ENCODE data around the gene CCDC144A.
"Not testable (repeated sequence)": the region's sequence is repeated elsewhere in the genome, so short reads cannot be mapped to it uniquely, and the experiment has no call there.

CCDC144A gene

DNA sequence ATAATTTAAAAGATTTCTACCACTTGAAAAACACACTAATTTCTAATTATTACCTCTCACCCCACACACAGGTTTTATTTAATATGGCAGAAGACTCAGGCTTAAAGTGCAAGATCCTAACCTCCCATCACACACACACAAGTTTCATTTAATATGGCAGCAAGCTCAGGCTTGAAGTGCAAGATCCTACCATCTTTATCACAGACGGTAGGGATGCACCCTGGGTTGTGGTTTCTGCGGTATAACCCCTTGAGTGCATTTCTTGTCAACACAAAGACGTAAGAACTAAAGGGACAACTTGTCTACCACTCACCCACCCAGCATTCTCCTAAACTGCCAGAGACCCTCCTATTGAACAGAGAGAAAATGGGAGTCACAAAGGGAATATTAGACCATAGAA is 68.1 kb downstream of the CCDC144A start:
- not testable (repeated sequence) for H3K27me3 ChIP-seq (ENCODE audit: control insufficient read depth, insufficient read depth, low read length); H3K9ac ChIP-seq (ENCODE audit: low read depth, low read length); H3K4me1 ChIP-seq (ENCODE audit: control insufficient read depth, insufficient read depth, low read length); H3K4me3 ChIP-seq (ENCODE audit: low read depth, low read length); H3K36me3 ChIP-seq (ENCODE audit: control insufficient read depth, insufficient read depth, low read length); H3K27ac ChIP-seq (ENCODE audit: low read depth, low read length); H3K9me3 ChIP-seq (ENCODE audit: control insufficient read depth, insufficient read depth, low read length)

DNA sequence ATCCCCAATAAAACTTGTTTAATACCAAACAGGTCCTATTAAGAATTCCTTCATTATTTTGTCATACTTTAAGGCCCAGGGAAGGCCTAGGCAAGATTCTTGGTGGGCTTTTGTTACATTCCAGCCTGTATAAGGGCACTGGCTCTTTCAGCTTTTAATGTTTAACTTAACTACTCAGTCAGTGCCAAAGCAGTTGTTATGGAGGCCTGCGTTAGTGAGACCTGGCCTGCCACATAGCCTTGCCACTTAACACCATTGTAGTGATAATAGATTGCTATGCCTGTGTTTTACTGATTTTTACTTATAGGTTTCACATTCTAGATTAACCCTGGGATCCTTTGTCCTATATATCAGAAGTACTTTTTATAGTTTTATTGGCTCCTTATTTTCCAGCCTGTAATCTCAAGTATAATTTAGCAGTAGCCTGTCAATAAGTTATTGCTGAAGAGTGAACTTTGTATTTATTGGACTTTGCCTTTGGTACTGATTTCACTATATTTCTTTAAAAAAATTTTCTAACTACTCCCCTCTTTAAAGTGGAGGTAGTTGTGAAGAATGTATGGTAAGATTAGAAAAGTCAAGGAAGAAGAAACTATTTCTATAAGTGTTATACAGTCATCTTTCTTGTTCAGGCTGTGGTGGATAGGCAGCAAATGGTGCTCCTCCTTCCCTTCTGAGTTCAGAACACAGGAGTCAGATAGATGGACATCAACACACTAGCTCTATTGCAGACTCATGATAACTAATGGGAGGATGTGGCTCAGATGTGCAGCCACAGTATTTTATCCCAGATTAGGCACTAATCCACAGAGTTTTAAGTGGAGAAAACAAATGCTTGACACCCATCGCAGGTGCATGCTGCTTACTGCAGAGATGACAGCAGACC is 78.5 kb downstream of the CCDC144A start:
- not testable (repeated sequence) for H3K4me3 ChIP-seq (ENCODE audit: low read depth, low read length); H3K36me3 ChIP-seq (ENCODE audit: control insufficient read depth, insufficient read depth, low read length); H3K9ac ChIP-seq (ENCODE audit: low read depth, low read length); H3K9me3 ChIP-seq (ENCODE audit: control insufficient read depth, insufficient read depth, low read length); H3K27ac ChIP-seq (ENCODE audit: low read depth, low read length); H3K4me1 ChIP-seq (ENCODE audit: control insufficient read depth, insufficient read depth, low read length); H3K27me3 ChIP-seq (ENCODE audit: control insufficient read depth, insufficient read depth, low read length)

DNA sequence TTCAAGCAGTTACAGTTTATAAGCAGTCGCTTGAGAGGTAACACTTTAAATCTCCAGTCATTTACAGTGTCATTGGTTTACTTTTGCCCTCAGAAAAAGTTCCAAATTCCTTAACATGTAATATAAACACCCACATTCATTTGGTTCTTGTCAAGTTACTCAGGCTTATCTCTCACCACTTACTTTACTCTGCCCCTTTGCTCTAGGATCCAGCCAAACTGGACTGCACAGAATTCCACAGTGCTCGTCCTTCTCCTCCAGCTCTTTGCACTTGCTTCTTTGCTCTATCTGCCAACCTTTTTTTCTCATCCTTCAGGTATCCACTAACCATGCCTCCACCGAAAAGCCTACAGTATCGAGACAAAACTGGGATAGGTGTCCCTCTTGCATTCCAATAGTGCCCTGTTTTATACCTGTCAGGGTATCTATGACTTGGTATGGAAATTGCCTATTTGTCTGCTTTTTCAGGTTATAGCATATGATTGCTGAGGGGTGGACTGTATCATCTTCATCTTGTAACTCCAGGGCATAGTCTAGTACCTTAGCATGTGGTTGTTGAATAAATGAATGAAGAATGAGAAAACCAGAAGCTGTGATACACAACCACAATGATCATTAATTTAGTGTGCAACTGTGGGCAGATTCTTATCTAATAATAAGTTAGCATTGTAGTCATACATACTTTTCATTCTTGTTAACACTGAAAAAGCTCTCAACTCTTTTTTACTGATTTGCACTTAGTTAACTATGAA is 82.5 kb downstream of the CCDC144A start:
- not testable (repeated sequence) for H3K4me3 ChIP-seq (ENCODE audit: low read depth, low read length); H3K9ac ChIP-seq (ENCODE audit: low read depth, low read length); H3K9me3 ChIP-seq (ENCODE audit: control insufficient read depth, insufficient read depth, low read length); H3K27me3 ChIP-seq (ENCODE audit: control insufficient read depth, insufficient read depth, low read length); H3K27ac ChIP-seq (ENCODE audit: low read depth, low read length); H3K36me3 ChIP-seq (ENCODE audit: control insufficient read depth, insufficient read depth, low read length); H3K4me1 ChIP-seq (ENCODE audit: control insufficient read depth, insufficient read depth, low read length)

DNA sequence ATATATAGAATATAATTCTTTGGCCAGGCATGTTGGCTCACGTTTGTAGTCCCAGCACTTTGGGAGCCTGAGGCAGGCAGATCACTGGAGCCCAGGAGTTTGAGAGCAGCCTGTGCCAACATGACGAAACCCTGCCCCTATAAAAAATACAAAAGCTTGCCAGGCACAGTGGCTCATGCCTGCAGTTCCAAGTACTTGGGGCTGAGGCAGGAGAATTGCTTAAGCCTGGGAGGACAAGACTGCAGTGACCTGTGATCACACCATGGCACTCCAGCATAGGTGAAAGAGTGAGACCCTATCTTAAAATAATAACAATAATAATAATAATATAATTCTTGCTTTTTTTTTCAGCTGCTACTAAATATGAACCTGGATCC is 83.1 kb downstream of the CCDC144A start:
- not testable (repeated sequence) for H3K9me3 ChIP-seq (ENCODE audit: control insufficient read depth, insufficient read depth, low read length); H3K27ac ChIP-seq (ENCODE audit: low read depth, low read length); H3K27me3 ChIP-seq (ENCODE audit: control insufficient read depth, insufficient read depth, low read length); H3K36me3 ChIP-seq (ENCODE audit: control insufficient read depth, insufficient read depth, low read length); H3K4me3 ChIP-seq (ENCODE audit: low read depth, low read length); H3K4me1 ChIP-seq (ENCODE audit: control insufficient read depth, insufficient read depth, low read length); H3K9ac ChIP-seq (ENCODE audit: low read depth, low read length)

DNA sequence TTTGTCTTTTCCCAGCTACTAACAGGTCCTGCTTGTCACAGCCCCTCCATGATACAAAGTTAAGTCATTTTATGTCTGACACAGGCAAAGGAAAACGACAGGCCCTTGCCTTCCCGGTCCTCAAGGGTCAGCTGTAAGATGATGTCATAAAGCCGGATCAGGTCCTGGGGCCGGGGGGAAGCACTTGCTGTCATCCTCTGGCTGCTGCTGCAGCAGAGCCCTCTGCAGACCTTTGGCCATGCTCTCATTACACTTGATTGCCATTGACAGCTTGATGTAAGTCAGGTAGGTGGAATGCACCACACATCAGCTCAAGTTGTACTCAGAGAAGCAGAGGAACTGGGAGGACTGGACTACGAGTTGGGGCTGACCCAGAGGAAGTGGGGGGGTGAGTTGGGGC is 97.8 kb downstream of the CCDC144A start:
- H3K9me3 ChIP-seq (ENCODE audit: control insufficient read depth, insufficient read depth, low read length); H3K4me3 ChIP-seq (ENCODE audit: low read depth, low read length); H3K27ac ChIP-seq (ENCODE audit: low read depth, low read length); H3K27me3 ChIP-seq (ENCODE audit: control insufficient read depth, insufficient read depth, low read length); H3K9ac ChIP-seq (ENCODE audit: low read depth, low read length); H3K36me3 ChIP-seq (ENCODE audit: control insufficient read depth, insufficient read depth, low read length); H3K4me1 ChIP-seq (ENCODE audit: control insufficient read depth, insufficient read depth, low read length): not testable (repeated sequence)

DNA sequence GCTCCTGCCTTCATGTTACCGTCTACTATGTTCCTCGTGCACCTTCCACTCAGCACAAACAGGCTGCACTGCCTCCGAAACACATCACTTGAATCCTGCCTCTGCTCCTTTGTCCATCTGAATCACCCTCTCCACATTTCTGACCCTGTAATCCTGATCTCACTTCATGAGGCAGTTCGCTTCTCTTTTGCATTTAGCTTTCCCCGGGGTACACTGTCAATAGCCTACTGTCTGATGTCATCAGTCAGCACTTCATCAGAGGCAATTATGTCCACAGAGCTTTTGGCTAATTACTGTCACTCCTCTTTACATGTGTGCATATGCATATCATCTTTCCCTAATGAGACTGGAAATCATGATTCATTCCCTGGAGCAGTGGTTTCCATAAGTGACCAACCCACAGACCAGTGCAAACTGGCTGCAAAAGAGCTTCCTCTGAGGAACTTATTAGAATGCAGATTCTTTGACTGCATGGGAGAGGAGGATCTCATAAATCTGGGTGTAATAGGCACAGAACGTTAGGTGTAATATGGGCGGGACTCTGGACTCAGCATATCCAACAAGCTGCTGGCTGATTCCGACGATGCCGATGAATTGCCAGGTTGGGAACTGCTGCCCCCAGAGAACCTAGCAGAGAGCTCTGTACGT is 99.0 kb downstream of the CCDC144A start:
- not testable (repeated sequence) for H3K27ac ChIP-seq (ENCODE audit: low read depth, low read length); H3K36me3 ChIP-seq (ENCODE audit: control insufficient read depth, insufficient read depth, low read length); H3K9ac ChIP-seq (ENCODE audit: low read depth, low read length); H3K27me3 ChIP-seq (ENCODE audit: control insufficient read depth, insufficient read depth, low read length); H3K4me3 ChIP-seq (ENCODE audit: low read depth, low read length); H3K4me1 ChIP-seq (ENCODE audit: control insufficient read depth, insufficient read depth, low read length); H3K9me3 ChIP-seq (ENCODE audit: control insufficient read depth, insufficient read depth, low read length)

DNA sequence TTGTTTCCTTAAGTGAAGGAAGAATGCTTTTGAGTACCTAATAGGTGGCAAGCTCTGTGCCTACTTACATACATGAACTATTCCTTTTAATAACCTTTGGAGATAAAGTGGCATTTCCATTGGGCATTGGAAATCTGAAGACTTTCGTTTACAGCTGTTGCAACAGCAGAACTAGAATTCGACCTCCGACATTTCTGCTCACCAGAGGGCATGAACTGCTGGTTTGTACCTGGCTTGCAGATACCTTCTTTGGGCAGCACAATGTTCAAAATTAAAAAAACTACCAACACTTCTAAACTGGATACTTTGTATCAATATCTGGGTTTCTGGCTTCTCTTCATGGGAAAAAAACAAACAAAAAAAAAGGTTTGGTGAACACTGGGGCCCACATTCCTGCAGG is 99.6 kb downstream of the CCDC144A start:
- H3K4me1 ChIP-seq (ENCODE audit: control insufficient read depth, insufficient read depth, low read length); H3K27me3 ChIP-seq (ENCODE audit: control insufficient read depth, insufficient read depth, low read length); H3K9me3 ChIP-seq (ENCODE audit: control insufficient read depth, insufficient read depth, low read length); H3K27ac ChIP-seq (ENCODE audit: low read depth, low read length); H3K36me3 ChIP-seq (ENCODE audit: control insufficient read depth, insufficient read depth, low read length); H3K4me3 ChIP-seq (ENCODE audit: low read depth, low read length); H3K9ac ChIP-seq (ENCODE audit: low read depth, low read length): not testable (repeated sequence)

DNA sequence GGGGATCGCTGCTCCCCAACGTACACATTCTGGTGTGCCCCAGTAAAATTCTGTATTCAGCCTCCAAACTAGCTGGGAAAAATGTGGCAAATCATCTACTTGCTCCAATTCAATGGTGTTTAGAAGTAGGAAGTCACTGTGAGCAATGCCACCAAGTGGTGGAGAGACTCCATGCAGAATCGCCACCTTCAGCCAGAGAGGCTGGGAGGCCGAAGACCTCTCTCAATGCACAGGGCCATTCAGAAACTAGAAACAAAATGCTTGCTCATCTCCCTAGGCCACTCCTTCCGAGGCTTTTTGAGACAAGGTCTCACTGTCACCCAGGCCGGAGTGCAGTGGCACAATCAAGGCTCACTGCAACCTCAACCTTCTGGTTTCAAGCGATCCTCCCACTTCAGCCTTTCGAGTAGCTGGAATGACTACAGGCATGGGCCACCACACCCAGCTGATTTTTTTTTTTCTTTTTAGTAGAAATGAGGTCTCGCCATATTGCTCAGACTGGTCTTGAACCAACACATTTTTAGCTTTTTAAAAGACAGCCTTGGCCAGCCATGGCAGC is 100.4 kb downstream of the CCDC144A start:
- H3K36me3 ChIP-seq (ENCODE audit: control insufficient read depth, insufficient read depth, low read length); H3K9ac ChIP-seq (ENCODE audit: low read depth, low read length): not testable (repeated sequence)

DNA sequence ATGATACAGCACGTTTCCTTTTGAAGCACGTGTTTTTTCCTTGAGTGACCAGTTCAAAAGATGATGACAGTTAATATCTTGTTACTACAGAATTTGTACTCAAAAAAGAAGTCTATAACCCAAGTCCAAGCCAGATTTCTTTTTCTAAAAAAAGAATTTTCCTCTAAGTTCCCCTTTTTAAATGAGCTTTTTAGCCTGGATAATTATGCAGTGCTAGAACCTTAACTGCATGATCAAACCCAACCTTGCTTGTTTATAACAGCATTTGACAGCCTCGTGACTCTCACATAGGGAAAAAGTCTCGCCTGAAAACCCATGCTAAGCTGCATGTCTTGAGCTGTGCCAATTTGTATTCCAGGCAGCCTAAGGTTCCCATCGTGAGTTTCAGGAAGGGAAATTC is 104.2 kb downstream of the CCDC144A start:
- H3K4me3 ChIP-seq (ENCODE audit: low read depth, low read length); H3K9ac ChIP-seq (ENCODE audit: low read depth, low read length); H3K27me3 ChIP-seq (ENCODE audit: control insufficient read depth, insufficient read depth, low read length); H3K9me3 ChIP-seq (ENCODE audit: control insufficient read depth, insufficient read depth, low read length); H3K36me3 ChIP-seq (ENCODE audit: control insufficient read depth, insufficient read depth, low read length); H3K27ac ChIP-seq (ENCODE audit: low read depth, low read length); H3K4me1 ChIP-seq (ENCODE audit: control insufficient read depth, insufficient read depth, low read length): not testable (repeated sequence)

More for the DNA sequence above, 100.4 kb downstream of the CCDC144A start:
- not testable (repeated sequence) for H3K27ac ChIP-seq (ENCODE audit: low read depth, low read length); H3K27me3 ChIP-seq (ENCODE audit: control insufficient read depth, insufficient read depth, low read length); H3K4me1 ChIP-seq (ENCODE audit: control insufficient read depth, insufficient read depth, low read length); H3K9me3 ChIP-seq (ENCODE audit: control insufficient read depth, insufficient read depth, low read length); H3K4me3 ChIP-seq (ENCODE audit: low read depth, low read length)

DNA sequence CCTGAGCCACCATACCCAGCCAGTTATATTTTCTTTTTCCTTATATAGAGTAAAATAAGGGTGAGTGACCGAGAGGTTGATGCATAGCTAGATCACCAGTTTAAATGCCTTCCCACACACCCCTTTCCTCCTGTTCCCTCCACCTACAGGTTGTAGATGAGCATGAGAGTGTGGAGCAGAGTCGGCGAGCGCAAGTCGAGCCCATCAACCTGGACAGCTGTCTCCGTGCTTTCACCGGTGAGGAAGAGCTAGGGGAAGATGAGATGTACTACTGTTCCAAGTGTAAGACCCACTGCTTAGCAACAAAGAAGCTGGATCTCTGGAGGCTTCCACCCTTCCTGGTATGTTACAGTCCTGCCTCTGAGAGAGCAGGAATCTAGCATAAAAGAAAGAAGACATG is 105.9 kb downstream of the CCDC144A start:
- not testable (repeated sequence) for H3K9me3 ChIP-seq (ENCODE audit: control insufficient read depth, insufficient read depth, low read length); H3K9ac ChIP-seq (ENCODE audit: low read depth, low read length); H3K36me3 ChIP-seq (ENCODE audit: control insufficient read depth, insufficient read depth, low read length); H3K27ac ChIP-seq (ENCODE audit: low read depth, low read length); H3K27me3 ChIP-seq (ENCODE audit: control insufficient read depth, insufficient read depth, low read length); H3K4me3 ChIP-seq (ENCODE audit: low read depth, low read length); H3K4me1 ChIP-seq (ENCODE audit: control insufficient read depth, insufficient read depth, low read length)

DNA sequence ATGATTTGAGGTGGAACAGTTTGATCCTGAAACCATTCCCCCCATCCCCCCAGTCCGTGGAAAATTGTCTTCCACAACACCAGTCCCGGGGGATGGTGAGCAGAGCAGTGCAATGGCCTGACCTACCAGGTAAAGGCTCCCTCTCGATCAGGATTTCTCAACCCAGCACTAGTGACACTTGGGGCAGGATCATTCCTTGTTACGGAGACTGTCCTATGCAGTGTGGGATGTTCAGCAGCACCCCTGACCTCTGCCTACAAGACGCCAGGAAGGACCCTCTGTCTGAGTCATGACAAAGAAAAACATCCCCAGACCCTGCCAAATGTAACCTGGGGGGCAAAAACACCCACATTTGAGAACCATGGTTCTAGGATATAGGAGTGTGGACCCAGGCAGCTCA is 114.8 kb downstream of the CCDC144A start:
- H3K4me3 ChIP-seq (ENCODE audit: low read depth, low read length); H3K9me3 ChIP-seq (ENCODE audit: control insufficient read depth, insufficient read depth, low read length); H3K27me3 ChIP-seq (ENCODE audit: control insufficient read depth, insufficient read depth, low read length); H3K4me1 ChIP-seq (ENCODE audit: control insufficient read depth, insufficient read depth, low read length); H3K9ac ChIP-seq (ENCODE audit: low read depth, low read length); H3K27ac ChIP-seq (ENCODE audit: low read depth, low read length); H3K36me3 ChIP-seq (ENCODE audit: control insufficient read depth, insufficient read depth, low read length): not testable (repeated sequence)
